Measurements from ENCODE around the gene DAPK3.

GRCh38 chr19:3969435-3970312 is 1.2 kb downstream of the DAPK3 start:
- TF ChIP-seq CTCF (conservative IDR thresholded peaks at IDR 0.05; ENCODE audit: low read length) (no peak), EZH2phosphoT487 (IDR thresholded peaks at IDR 0.05; ENCODE audit: borderline replicate concordance) (no peak)

All from Loucy (cell line).